DND-41 (cell line): Measurements from ENCODE around the gene MINDY1.
A peak's percentile ranks its signal among the peaks of the same experiment; 100 is the strongest.

Experiments used
- ATAC-seq: fragments of 200-7000 bp; cut with Tn5 transposase; 3 replicates; pipeline ENCODE4 v1.9.1; 2021; ENCODE audit warnings: low read depth; ENCODE audit not compliant: insufficient read depth
- DNase-seq: peaks from one replicate; pipeline ENCODE4 v3.0.0-alpha.2; 2020
- H2AFZ ChIP-seq: 2 replicates; pipeline ENCODE4 v1.6.0; 2012; ENCODE audit warnings: low read depth, low read length
- H3K27ac ChIP-seq: 2 replicates; pipeline ENCODE4 v1.5.1; 2012; ENCODE audit warnings: low read length, inconsistent platforms
- H3K27me3 ChIP-seq: fragments of 200-600 bp; sonication (generic); 2 replicates; pipeline ENCODE4 v1.6.0; 2012; ENCODE audit warnings: low read length, mild to moderate bottlenecking, inconsistent platforms; ENCODE audit not compliant: insufficient read depth, poor library complexity
- H3K36me3 ChIP-seq: 2 replicates; pipeline ENCODE4 v1.5.1; 2012; ENCODE audit warnings: low read length, inconsistent platforms; ENCODE audit not compliant: insufficient read depth
- H3K4me1 ChIP-seq: 2 replicates; pipeline ENCODE4 v1.5.1; 2012; ENCODE audit warnings: mild to moderate bottlenecking, low read length; ENCODE audit not compliant: insufficient read depth
- H3K4me2 ChIP-seq: 2 replicates; pipeline ENCODE4 v1.6.0; 2012; ENCODE audit warnings: mild to moderate bottlenecking, moderate library complexity, low read length, inconsistent platforms; ENCODE audit not compliant: insufficient read depth
- H3K4me3 ChIP-seq, 2 experiments: fragments of 200-600 bp in 1 of 2; shearing (Covaris generic) in 1 of 2; 2 replicates each; pipeline ENCODE4 v1.5.1; 2012 to 2016; ENCODE audit warnings: inconsistent platforms in 2 of 2, low read length in 2 of 2, mild to moderate bottlenecking in 2 of 2, low read depth in 1 of 2, moderate library complexity in 1 of 2
- H3K79me2 ChIP-seq: 2 replicates; pipeline ENCODE4 v1.6.0; 2012; ENCODE audit warnings: low read length, inconsistent platforms; ENCODE audit not compliant: insufficient read depth
- H3K9ac ChIP-seq: 2 replicates; pipeline ENCODE4 v1.6.0; 2012; ENCODE audit warnings: low read depth, mild to moderate bottlenecking, inconsistent platforms, low read length, moderate library complexity
- H3K9me3 ChIP-seq: 2 replicates; pipeline ENCODE4 v1.5.1; 2012; ENCODE audit warnings: low read length, moderate library complexity, mild to moderate bottlenecking, inconsistent platforms; ENCODE audit not compliant: insufficient read depth, severe bottlenecking
- H4K20me1 ChIP-seq: 2 replicates; pipeline ENCODE4 v1.6.0; 2012; ENCODE audit warnings: low read length; ENCODE audit not compliant: insufficient read depth
- EZH2 ChIP-seq: IDR thresholded peaks from 3 replicates; pipeline ENCODE4 v1.6.1; 2012; ENCODE audit warnings: borderline replicate concordance, low read depth, mild to moderate bottlenecking, moderate library complexity, low read length, inconsistent platforms; ENCODE audit not compliant: severe bottlenecking
- TF ChIP-seq, protein P1 (sequence below): IDR thresholded peaks from 2 replicates; pipeline ENCODE4 v1.5.1; 2012; ENCODE audit warnings: borderline replicate concordance, low read length, moderate library complexity, mild to moderate bottlenecking; ENCODE audit not compliant: poor library complexity, severe bottlenecking; ENCODE audit errors: extremely low read depth

The MINDY1 gene

DNA sequence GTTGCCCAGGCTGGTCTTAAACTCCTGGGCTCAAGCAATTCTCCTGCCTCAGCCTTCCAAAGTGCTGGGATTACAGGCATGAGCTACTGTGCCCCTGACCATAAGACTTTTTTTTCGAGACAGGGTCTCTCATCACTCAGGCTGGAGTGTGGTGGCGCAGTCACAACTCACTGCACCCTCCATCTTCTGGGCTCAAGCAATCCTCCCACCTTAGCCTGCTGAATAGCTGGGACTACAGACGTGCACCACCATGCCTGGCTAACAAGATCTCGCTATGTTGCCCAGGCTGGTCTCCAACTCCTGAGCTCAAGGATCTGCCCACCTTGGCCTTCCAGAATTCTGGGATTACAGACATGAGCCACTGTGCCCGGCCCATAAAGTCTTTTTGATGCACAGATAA, 42.8 kb upstream of the MINDY1 start:
- H3K4me1 ChIP-seq: peaks cover 18% of the 10 kb centered on the region
- no peak overlapping the region for H3K4me3 ChIP-seq
- no peak for TF ChIP-seq EZH2
- TF ChIP-seq, protein P1, sequence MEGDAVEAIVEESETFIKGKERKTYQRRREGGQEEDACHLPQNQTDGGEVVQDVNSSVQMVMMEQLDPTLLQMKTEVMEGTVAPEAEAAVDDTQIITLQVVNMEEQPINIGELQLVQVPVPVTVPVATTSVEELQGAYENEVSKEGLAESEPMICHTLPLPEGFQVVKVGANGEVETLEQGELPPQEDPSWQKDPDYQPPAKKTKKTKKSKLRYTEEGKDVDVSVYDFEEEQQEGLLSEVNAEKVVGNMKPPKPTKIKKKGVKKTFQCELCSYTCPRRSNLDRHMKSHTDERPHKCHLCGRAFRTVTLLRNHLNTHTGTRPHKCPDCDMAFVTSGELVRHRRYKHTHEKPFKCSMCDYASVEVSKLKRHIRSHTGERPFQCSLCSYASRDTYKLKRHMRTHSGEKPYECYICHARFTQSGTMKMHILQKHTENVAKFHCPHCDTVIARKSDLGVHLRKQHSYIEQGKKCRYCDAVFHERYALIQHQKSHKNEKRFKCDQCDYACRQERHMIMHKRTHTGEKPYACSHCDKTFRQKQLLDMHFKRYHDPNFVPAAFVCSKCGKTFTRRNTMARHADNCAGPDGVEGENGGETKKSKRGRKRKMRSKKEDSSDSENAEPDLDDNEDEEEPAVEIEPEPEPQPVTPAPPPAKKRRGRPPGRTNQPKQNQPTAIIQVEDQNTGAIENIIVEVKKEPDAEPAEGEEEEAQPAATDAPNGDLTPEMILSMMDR: no peak
- no peaks in the 10 kb centered on the region for H3K27me3 ChIP-seq
- ATAC-seq (no peak), DNase-seq (no peak)
- no peaks in the 10 kb centered on the region for H3K79me2 ChIP-seq
- H3K9ac ChIP-seq: no peak overlapping the region
- H3K4me2 ChIP-seq: no peak overlapping the region
- H3K9me3 ChIP-seq: no peaks in the 10 kb centered on the region
- H2AFZ ChIP-seq: no peak overlapping the region
- no peaks in the 10 kb centered on the region for H4K20me1 ChIP-seq
- H3K36me3 ChIP-seq: peaks cover 31% of the 10 kb centered on the region
- no peak overlapping the region for H3K27ac ChIP-seq

DNA sequence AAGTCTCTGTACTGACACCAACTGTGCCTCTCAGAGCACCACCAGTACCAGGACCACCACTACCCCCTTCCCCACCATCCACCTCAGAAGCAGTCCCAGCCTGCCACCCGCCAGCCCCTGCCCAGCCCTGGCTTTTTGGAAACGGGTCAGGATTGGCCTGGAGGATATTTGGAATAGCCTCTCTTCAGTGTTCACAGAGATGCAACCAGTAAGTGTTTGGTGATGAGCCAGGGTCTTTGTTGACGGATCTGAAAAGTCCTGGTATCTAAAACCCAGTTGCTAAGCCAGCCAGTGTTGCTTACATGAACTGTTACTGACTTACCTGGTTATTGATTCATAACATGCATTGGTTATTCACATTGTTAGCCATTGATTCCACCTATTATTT, 41.9 kb upstream of the MINDY1 start:
- H3K4me1 ChIP-seq: peaks cover 18% of the 10 kb centered on the region
- H3K4me3 ChIP-seq: no peak overlapping the region; a peak in 1 of 4 replicates
- no peak for TF ChIP-seq EZH2
- TF ChIP-seq, protein P1: peak; percentile 50
- no peaks in the 10 kb centered on the region for H3K27me3 ChIP-seq
- H3K36me3 ChIP-seq: peaks cover 23% of the 10 kb centered on the region
- H3K4me2 ChIP-seq: peak overlapping the region; percentile 76
- H3K9ac ChIP-seq: no peak overlapping the region
- no peak overlapping the region for H3K27ac ChIP-seq
- H3K9me3 ChIP-seq: no peaks in the 10 kb centered on the region
- ATAC-seq (peak; percentile 63; the same call in 2 of the 3 replicates), DNase-seq (no peak)
- no peaks in the 10 kb centered on the region for H3K79me2 ChIP-seq
- no peak overlapping the region for H2AFZ ChIP-seq
- no peaks in the 10 kb centered on the region for H4K20me1 ChIP-seq

DNA sequence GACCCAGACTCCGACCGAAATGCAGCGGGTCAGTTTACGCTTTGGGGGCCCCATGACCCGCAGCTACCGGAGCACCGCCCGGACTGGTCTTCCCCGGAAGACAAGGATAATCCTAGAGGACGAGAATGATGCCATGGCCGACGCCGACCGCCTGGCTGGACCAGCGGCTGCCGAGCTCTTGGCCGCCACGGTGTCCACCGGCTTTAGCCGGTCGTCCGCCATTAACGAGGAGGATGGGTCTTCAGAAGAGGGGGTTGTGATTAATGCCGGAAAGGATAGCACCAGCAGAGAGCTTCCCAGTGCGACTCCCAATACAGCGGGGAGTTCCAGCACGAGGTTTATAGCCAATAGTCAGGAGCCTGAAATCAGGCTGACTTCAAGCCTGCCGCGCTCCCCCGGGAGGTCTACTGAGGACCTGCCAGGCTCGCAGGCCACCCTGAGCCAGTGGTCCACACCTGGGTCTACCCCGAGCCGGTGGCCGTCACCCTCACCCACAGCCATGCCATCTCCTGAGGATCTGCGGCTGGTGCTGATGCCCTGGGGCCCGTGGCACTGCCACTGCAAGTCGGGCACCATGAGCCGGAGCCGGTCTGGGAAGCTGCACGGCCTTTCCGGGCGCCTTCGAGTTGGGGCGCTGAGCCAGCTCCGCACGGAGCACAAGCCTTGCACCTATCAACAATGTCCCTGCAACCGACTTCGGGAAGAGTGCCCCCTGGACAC, 41.4 kb upstream of the MINDY1 start:
- ATAC-seq (peak; percentile 33), DNase-seq (peak; percentile 44)
- H3K4me3 ChIP-seq: peak overlapping the region; percentile 21 to 57; a peak in 3 of 4 replicates
- H3K79me2 ChIP-seq: no peaks in the 10 kb centered on the region
- H3K9ac ChIP-seq: peak overlapping the region; percentile 61
- H3K4me2 ChIP-seq: peak overlapping the region; percentile 76
- no peaks in the 10 kb centered on the region for H3K9me3 ChIP-seq
- H3K36me3 ChIP-seq: peaks cover 17% of the 10 kb centered on the region
- peak overlapping the region; percentile 55 for H3K27ac ChIP-seq
- H4K20me1 ChIP-seq: no peaks in the 10 kb centered on the region
- peaks cover 18% of the 10 kb centered on the region for H3K4me1 ChIP-seq
- H3K27me3 ChIP-seq: no peaks in the 10 kb centered on the region
- H2AFZ ChIP-seq: peak overlapping the region; percentile 82
- TF ChIP-seq, protein P1: no peak
- no peak for TF ChIP-seq EZH2
